Erythroblast (primary cell): ENCODE results near the gene MLST8.
"Not testable (repeated sequence)": the region's sequence is repeated elsewhere in the genome, so short reads cannot be mapped to it uniquely, and the experiment has no call there.

Source experiments
- DNase-seq, 2 experiments: peaks; one replicate each; lab custom pipeline; 2025; lab: John Stamatoyannopoulos, UW
- GATA1 ChIP-seq: IDR thresholded peaks from 2 replicates; pipeline ENCODE4 v1.6.1; 2011; ENCODE audit warnings: low read depth, mild to moderate bottlenecking, control low read depth, low read length, moderate library complexity
- POLR2A ChIP-seq: IDR thresholded peaks from 2 replicates; pipeline ENCODE4 v1.6.1; 2011; ENCODE audit warnings: mild to moderate bottlenecking, low read length

The MLST8 gene

DNA sequence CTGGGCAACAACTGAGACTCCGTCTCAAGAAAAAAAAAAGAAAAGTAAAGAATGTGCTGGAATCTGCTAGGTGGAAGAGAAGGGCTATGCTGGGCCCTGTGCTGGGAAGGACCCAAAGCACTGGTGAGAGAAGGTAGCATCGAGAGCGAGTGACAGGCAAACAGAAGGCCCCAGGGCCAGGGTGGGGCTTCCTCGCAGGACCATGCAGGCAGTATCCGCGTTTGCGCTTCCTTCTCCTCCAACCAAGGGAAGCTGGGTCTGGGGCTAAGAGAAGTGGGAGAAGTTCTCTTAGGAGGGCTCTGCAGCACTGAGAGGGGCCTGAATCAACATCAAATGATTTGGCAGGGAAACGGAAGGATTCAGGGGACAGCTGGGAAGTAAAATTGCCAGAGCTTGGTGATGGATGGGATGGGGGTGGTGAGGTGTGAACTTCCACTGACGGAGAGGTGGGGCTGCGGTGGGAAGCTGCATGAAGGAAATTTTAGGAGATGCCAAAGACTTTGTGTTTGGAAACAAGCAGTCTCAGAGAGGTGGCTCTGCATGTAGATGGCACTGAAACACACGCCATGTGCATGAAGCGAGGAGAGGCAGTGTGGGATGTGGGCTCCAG, 51.4 kb downstream of the MLST8 start:
- TF ChIP-seq GATA1 = no peak
- no peak for TF ChIP-seq POLR2A
- DNase-seq = no peak

DNA sequence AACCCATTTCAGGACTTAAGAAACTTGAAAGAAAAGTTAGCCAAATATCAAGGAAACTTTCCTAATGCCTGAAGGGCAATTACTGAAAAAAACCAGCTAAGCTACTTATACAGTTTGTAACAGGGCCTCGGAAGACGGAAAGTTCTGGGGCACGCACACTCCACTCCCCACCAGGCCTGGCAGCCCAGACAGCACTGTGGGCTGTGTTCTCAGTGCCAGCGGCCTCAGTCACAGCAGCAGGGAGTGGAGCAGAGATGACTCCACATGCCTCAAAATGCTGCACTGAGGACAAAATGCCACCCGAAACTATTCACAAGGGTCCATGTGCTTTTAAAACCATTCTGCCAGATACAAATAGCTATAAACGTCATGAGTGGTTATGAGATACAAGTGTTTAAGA, 52.5 kb downstream of the MLST8 start:
- TF ChIP-seq POLR2A (no peak), GATA1 (no peak)
- no peak for DNase-seq

DNA sequence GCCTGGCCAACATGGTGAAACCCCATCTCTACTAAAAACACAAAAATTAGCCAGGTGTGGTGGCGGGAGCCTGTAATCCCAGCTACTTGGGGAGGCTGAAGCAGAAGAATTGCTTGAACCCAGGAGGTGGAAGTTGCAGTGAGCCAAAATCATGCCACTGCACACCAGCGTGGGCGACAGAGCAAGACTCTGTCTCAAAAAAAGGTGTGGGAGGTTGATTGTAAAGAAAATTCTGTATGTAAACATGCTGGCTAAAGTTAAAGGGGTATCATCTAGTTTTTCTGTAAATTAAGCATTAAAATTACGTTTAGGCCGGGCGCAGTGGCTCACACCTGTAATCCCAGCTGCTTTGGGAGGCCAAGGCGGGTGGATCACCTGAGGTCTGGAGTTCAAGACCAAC, 53.3 kb downstream of the MLST8 start:
- not testable (repeated sequence) for DNase-seq
